Gastroesophageal sphincter (tissue), 4 donors: ENCODE data around the gene CCDC146. TPM values are rescaled to one million over a fixed set of nuclear protein-coding genes. Genes with fewer than 3 reads are reported as not detected.
"Not testable (repeated sequence)": the region's sequence is repeated elsewhere in the genome, so short reads cannot be mapped to it uniquely, and the experiment has no call there.

ENCODE experiments used
- ATAC-seq: fragments of 150-250 bp; one replicate; pipeline ENCODE4 v1.9.1; 2016; ENCODE audit warnings: mild to moderate bottlenecking, moderate library complexity
- H3K27ac ChIP-seq, 4 donors: fragments of 200-600 bp; sonication (generic) in 3 of 4; 1 replicate in 3 of 4; 2 replicates in 1 of 4; pipeline ENCODE4 v1.5.1; 2016 to 2019
- H3K27me3 ChIP-seq: fragments of 200-600 bp; sonication (generic); one replicate; pipeline ENCODE4 v1.5.1; 2019
- H3K36me3 ChIP-seq, 2 donors: fragments of 200-600 bp; sonication (generic); one replicate each; pipeline ENCODE4 v1.5.1; 2019; ENCODE audit warnings: control low read depth in 1 of 2
- H3K4me1 ChIP-seq, 3 donors: fragments of 200-600 bp; sonication (generic); 1 replicate in 2 of 3; 2 replicates in 1 of 3; pipeline ENCODE4 v1.5.1; 2016 to 2019; ENCODE audit warnings: control low read depth in 2 of 3
- H3K4me3 ChIP-seq, 2 donors: fragments of 200-600 bp; sonication (generic); one replicate each; pipeline ENCODE4 v1.5.1; 2019; ENCODE audit warnings: mild to moderate bottlenecking in 1 of 2, moderate library complexity in 1 of 2
- H3K9me3 ChIP-seq, 3 donors: fragments of 200-600 bp; sonication (generic); one replicate each; pipeline ENCODE4 v1.5.1; 2017 to 2019; ENCODE audit warnings: control low read depth in 2 of 3
- EP300 ChIP-seq: sonication (generic); formaldehyde crosslinking; IDR thresholded peaks from one replicate; pipeline ENCODE4 v1.6.1; 2017; ENCODE audit warnings: antibody characterized with exemption, mild to moderate bottlenecking
- POLR2A ChIP-seq, 2 donors: fragments of 450-650 bp; IDR thresholded peaks; one replicate each; pipeline ENCODE4 v1.6.1; 2017; ENCODE audit warnings: antibody characterized with exemption in 2 of 2, mild to moderate bottlenecking in 2 of 2, moderate library complexity in 1 of 2
- POLR2AphosphoS5 ChIP-seq: sonication (generic); formaldehyde crosslinking; IDR thresholded peaks from one replicate; pipeline ENCODE4 v1.6.1; 2017; ENCODE audit warnings: antibody characterized with exemption
- WGBS, 2 donors: methylation state at CpG; one replicate each; pipeline ENCODE4 v1.1.5; 2018; ENCODE audit warnings: low coverage in 1 of 2; 5-methylcytosine and 5-hydroxymethylcytosine counted together
- total RNA-seq, 4 donors: library from RNA; depleted of rRNA; stranded (reverse); fragments of >200 nt; gene quantifications; one replicate each; pipeline ENCODE4 v1.1.0, GENCODE V29; 2016
- TF ChIP-seq, protein P1 (sequence below), 4 experiments: fragments of 200-600 bp in 2 of 4; fragments of 450-650 bp in 2 of 4; sonication (generic) in 1 of 4; IDR thresholded peaks; one replicate each; pipeline ENCODE4 v1.5.1; 2017 to 2019; ENCODE audit warnings: antibody characterized with exemption in 4 of 4, mild to moderate bottlenecking in 2 of 4, moderate library complexity in 2 of 4

Gene CCDC146
- total RNA-seq, 4 donors from 2014 or later = 8.7 to 29.3 (median 20.1) TPM

DNA sequence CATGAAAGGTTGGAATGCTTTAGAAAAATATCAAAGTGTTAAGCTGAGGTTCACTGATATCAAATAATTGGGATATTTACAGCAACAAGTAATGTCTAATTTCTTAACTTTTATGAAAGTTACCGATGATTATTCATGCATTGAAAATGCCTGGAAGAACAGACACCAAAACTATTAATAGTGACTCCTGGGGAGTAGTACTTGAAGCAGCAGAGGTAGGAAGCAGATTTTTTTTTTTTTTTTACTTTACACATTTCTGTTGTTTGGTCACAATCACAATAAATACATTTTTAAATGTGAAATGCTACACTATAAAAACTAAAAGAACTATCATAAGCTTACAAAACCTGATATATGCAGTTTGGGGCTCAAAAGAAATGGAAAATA, 147.7 kb downstream of the CCDC146 start:
- Histone ChIP-seq H3K27me3 (no peaks in the 10 kb centered on the region), H3K9me3 (no peaks in the 10 kb centered on the region), H3K4me3 (no peak overlapping the region), H3K4me1 (peaks cover 0 to 14% (median 0%) of the 10 kb centered on the region in 3 donors), H3K27ac (peak overlapping the region; percentile 5 to 47 (median 30)), H3K36me3 (no peaks in the 10 kb centered on the region)
- TF ChIP-seq EP300 = no peak
- TF ChIP-seq, protein P1, sequence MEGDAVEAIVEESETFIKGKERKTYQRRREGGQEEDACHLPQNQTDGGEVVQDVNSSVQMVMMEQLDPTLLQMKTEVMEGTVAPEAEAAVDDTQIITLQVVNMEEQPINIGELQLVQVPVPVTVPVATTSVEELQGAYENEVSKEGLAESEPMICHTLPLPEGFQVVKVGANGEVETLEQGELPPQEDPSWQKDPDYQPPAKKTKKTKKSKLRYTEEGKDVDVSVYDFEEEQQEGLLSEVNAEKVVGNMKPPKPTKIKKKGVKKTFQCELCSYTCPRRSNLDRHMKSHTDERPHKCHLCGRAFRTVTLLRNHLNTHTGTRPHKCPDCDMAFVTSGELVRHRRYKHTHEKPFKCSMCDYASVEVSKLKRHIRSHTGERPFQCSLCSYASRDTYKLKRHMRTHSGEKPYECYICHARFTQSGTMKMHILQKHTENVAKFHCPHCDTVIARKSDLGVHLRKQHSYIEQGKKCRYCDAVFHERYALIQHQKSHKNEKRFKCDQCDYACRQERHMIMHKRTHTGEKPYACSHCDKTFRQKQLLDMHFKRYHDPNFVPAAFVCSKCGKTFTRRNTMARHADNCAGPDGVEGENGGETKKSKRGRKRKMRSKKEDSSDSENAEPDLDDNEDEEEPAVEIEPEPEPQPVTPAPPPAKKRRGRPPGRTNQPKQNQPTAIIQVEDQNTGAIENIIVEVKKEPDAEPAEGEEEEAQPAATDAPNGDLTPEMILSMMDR (IDR thresholded peaks at IDR 0.05) = no peak
- no peak for TF ChIP-seq POLR2A (IDR thresholded peaks at IDR 0.05)
- no peak for TF ChIP-seq POLR2AphosphoS5
- WGBS, 2 donors = 30 to 48% methylated on average over 1 of the region's 1 CpG
- no peak for ATAC-seq

- Histone ChIP-seq H3K27ac (no peak overlapping the region), H3K36me3 (no peaks in the 10 kb centered on the region), H3K4me1 (peaks cover 0 to 27% (median 0%) of the 10 kb centered on the region in 3 donors), H3K27me3 (no peaks in the 10 kb centered on the region), H3K4me3 (no peak overlapping the region), H3K9me3 (no peaks in the 10 kb centered on the region)
- WGBS, 2 donors = 100% methylated on average over 1 to 5 of the region's 5 CpGs
- TF ChIP-seq, protein P1 (IDR thresholded peaks at IDR 0.05) = no peak
- TF ChIP-seq POLR2AphosphoS5 (no peak), EP300 (no peak), POLR2A (IDR thresholded peaks at IDR 0.05) (no peak)
- ATAC-seq = no peak
These were observed 149.4 kb downstream of the CCDC146 start for GRCh38 chr7:77271766-77272165.

DNA sequence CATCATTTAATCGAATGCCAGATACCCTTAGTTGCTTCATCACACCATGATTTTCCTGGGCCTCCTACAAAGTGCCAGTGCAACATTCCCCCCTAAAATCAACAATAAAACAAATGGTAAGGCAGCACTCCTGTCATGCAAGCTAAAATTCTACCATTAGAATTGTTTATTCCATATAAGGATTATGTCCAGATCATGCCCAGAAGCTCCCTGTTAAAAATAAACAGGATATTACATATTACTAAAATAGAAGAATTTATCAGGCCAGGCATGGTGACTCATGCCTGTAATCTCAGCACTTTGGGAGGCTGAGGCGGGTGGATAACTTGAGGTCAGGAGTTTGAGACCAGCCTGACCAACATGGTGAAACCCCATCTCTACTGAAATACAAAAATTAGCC, 153.2 kb downstream of the CCDC146 start:
- H3K27ac ChIP-seq = peak overlapping the region in 3 of 4 donors; percentile 12 to 59 (median 32)
- 54 to 56% methylated on average over 2 of the region's 2 CpGs for whole genome bisulfite sequencing, 2 donors
- TF ChIP-seq POLR2AphosphoS5 = peak; percentile 22

GRCh38 chr7:77276120-77276519, 153.7 kb downstream of the CCDC146 start:
- Histone ChIP-seq H3K27me3 (no peaks in the 10 kb centered on the region), H3K9me3 (no peaks in the 10 kb centered on the region), H3K36me3 (no peaks in the 10 kb centered on the region), H3K27ac (peak overlapping the region in 2 of 4 donors; percentile 12 to 32), H3K4me1 (peaks cover 0 to 18% (median 2%) of the 10 kb centered on the region in 3 donors), H3K4me3 (no peak overlapping the region)
- WGBS, 2 donors = 50 to 67% methylated on average over 2 to 4 of the region's 4 CpGs
- no peak for ATAC-seq
- no peak for TF ChIP-seq POLR2AphosphoS5

More for the DNA sequence above, 153.2 kb downstream of the CCDC146 start:
- peaks cover 0 to 16% (median 0%) of the 10 kb centered on the region in 3 donors for H3K4me1 ChIP-seq
- H3K4me3 ChIP-seq, H3K36me3 ChIP-seq, H3K9me3 ChIP-seq, H3K27me3 ChIP-seq, ATAC-seq: not testable (repeated sequence)

DNA sequence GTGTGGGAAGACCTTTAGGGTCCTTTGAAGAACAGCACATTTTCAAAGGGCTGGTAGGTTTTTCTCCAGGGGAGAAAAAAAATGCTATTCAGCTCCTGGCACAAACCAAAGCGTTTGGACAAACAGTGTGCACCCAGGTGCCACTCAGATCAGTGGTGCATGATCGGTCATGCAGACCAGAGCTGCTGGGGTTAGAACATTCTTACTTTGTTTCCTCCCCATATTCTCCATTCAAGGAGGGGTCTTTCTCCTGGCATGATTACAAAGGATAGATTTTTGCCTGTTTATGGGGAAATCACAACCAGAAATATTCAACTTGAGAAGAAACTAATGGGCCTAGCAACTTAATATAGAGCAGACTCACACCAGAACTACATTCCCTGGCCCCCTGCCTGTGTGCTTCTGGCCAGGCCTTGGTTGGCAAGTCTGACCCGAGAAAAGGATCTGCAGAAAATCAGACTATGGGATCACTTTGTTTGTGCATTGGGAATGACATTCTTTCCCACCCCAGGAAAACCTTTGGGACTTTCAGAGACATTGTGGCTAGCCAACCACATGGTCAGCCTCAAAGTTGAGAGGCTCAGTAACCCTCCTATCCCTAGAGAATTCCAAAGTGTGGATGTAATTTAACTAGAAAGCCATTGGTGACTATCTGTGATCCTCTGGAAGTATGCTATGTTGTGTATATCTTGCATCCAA, 159.5 kb downstream of the CCDC146 start:
- Histone ChIP-seq H3K27ac (peak overlapping the region in 3 of 4 donors; percentile 10 to 38 (median 11)), H3K27me3 (no peaks in the 10 kb centered on the region), H3K4me3 (no peak overlapping the region), H3K9me3 (no peaks in the 10 kb centered on the region), H3K4me1 (peaks cover 5 to 25% (median 10%) of the 10 kb centered on the region in 3 donors), H3K36me3 (peaks cover 0 to 3% of the 10 kb centered on the region in 2 donors)
- ATAC-seq = no peak
- 29 to 31% methylated on average over 3 of the region's 3 CpGs for WGBS, 2 donors
- TF ChIP-seq EP300 (no peak), POLR2A (IDR thresholded peaks at IDR 0.05) (no peak), POLR2AphosphoS5 (peak; percentile 39)
- TF ChIP-seq, protein P1 (IDR thresholded peaks at IDR 0.05) = no peak

- ATAC-seq = no peak
These were observed 160.5 kb downstream of the CCDC146 start for GRCh38 chr7:77282897-77283296.

More at GRCh38 chr7:77282897-77283296, 160.5 kb downstream of the CCDC146 start:
- Histone ChIP-seq H3K4me1 (peaks cover 5 to 25% (median 10%) of the 10 kb centered on the region in 3 donors), H3K9me3 (no peaks in the 10 kb centered on the region), H3K27ac (peak overlapping the region in 1 of 4 donors; percentile 38), H3K27me3 (no peaks in the 10 kb centered on the region), H3K4me3 (no peak overlapping the region), H3K36me3 (peaks cover 0 to 13% of the 10 kb centered on the region in 2 donors)
- TF ChIP-seq POLR2AphosphoS5 (no peak), EP300 (no peak), POLR2A (IDR thresholded peaks at IDR 0.05) (no peak)
- TF ChIP-seq, protein P1 (IDR thresholded peaks at IDR 0.05) = no peak
- WGBS, 2 donors = 20 to 43% methylated on average over 1 of the region's 1 CpG
